SK-N-SH (cell line): Measurements from ENCODE around the gene CCDC91. TPM values are rescaled to one million over a fixed set of nuclear protein-coding genes. Genes with fewer than 3 reads are reported as not detected.

Experiments
- CTCF ChIA-PET: fragments of 300-600, 350-600 bp; formaldehyde crosslinking; extraction: SDS; loops from one replicate; lab custom pipeline; 2021; lab: Yijun Ruan, JAX
- POLR2A ChIA-PET: fragments of 350-600 bp; sonication (Branson Sonifier 250); formaldehyde crosslinking; extraction: SDS; loops from one replicate; lab custom pipeline; 2020; ENCODE audit warnings: antibody characterized with exemption, inconsistent platforms; lab: Yijun Ruan, JAX
- DNase-seq: peaks from one replicate; pipeline ENCODE4 v3.0.0; 2012
- H2AFZ ChIP-seq: fragments of 200-600 bp; sonication (generic); 2 replicates; pipeline ENCODE4 v1.8.1; 2016; ENCODE audit warnings: antibody characterized with exemption, mild to moderate bottlenecking, low read depth
- H3F3A ChIP-seq: fragments of 200-600 bp; sonication (generic); replicated peaks from 2 replicates; pipeline ENCODE3; 2016; ENCODE audit warnings: antibody characterized with exemption, mild to moderate bottlenecking; ENCODE audit not compliant: insufficient read depth
- H3K27ac ChIP-seq, 2 experiments: fragments of 200-500 bp in 1 of 2; fragments of 200-600 bp in 1 of 2; sonication (Bioruptor generic) in 1 of 2; sonication (generic), shearing (Covaris generic) in 1 of 2; 2 replicates each; pipeline versions ENCODE4 v1.5.1 to v1.6.1; 2014 to 2016; ENCODE audit warnings: low read depth in 2 of 2, inconsistent platforms in 1 of 2, low read length in 1 of 2, mild to moderate bottlenecking in 1 of 2, mixed read lengths in 1 of 2
- H3K27me3 ChIP-seq: fragments of 200-600 bp; sonication (generic), shearing (Covaris generic); 2 replicates; pipeline ENCODE4 v1.6.1; 2016; ENCODE audit warnings: mixed run types; ENCODE audit not compliant: insufficient read depth
- H3K36me3 ChIP-seq, 2 experiments: fragments of 200-500 bp in 1 of 2; fragments of 200-600 bp in 1 of 2; sonication (Bioruptor generic) in 1 of 2; sonication (generic) in 1 of 2; replicated peaks in 1 of 2; 2 replicates each; pipeline versions ENCODE3 to v1.5.1; 2014 to 2016; ENCODE audit warnings: low read length in 1 of 2, mild to moderate bottlenecking in 1 of 2; ENCODE audit not compliant: insufficient read depth in 2 of 2, control insufficient read depth in 1 of 2
- H3K4me1 ChIP-seq, 2 experiments: fragments of 200-500 bp in 1 of 2; fragments of 200-600 bp in 1 of 2; sonication (Bioruptor generic) in 1 of 2; sonication (generic), shearing (Covaris generic) in 1 of 2; 2 replicates each; pipeline versions ENCODE4 v1.5.1 to v1.6.1; 2014 to 2016; ENCODE audit warnings: low read depth in 1 of 2, low read length in 1 of 2, mixed run types in 1 of 2; ENCODE audit not compliant: insufficient read depth in 2 of 2, control insufficient read depth in 1 of 2
- H3K4me2 ChIP-seq: fragments of 200-600 bp; sonication (generic), shearing (Covaris generic); 2 replicates; pipeline ENCODE4 v1.6.1; 2017; ENCODE audit warnings: mixed run types
- H3K4me3 ChIP-seq, 2 experiments: fragments of 200-500 bp in 1 of 2; fragments of 200-600 bp in 1 of 2; sonication (Bioruptor generic) in 1 of 2; sonication (generic), shearing (Covaris generic) in 1 of 2; 2 replicates each; pipeline versions ENCODE4 v1.5.1 to v1.8.1; 2014 to 2016; ENCODE audit warnings: low read depth in 2 of 2, inconsistent platforms in 1 of 2, low read length in 1 of 2, mild to moderate bottlenecking in 1 of 2, mixed read lengths in 1 of 2, moderate library complexity in 1 of 2
- H3K79me2 ChIP-seq: fragments of 200-600 bp; sonication (generic); 2 replicates; pipeline ENCODE4 v1.8.1; 2017; ENCODE audit warnings: mild to moderate bottlenecking; ENCODE audit not compliant: insufficient read depth
- H3K9ac ChIP-seq: fragments of 200-600 bp; sonication (generic); 2 replicates; pipeline ENCODE4 v1.6.1; 2017; ENCODE audit warnings: mixed run types
- H3K9me2 ChIP-seq: fragments of 200-600 bp; sonication (generic); 2 replicates; pipeline ENCODE4 v1.6.1; 2017; ENCODE audit warnings: mixed run types
- H3K9me3 ChIP-seq: fragments of 200-600 bp; sonication (generic); 2 replicates; pipeline ENCODE4 v1.6.1; 2017; ENCODE audit warnings: mixed run types, mild to moderate bottlenecking, moderate library complexity
- H4K20me1 ChIP-seq: fragments of 200-600 bp; sonication (generic); 2 replicates; pipeline ENCODE4 v1.6.1; 2017; ENCODE audit warnings: mild to moderate bottlenecking, mixed run types; ENCODE audit not compliant: insufficient read depth
- CHD2 ChIP-seq: fragments of 150-350 bp; IDR thresholded peaks from 2 replicates; pipeline ENCODE4 v1.6.1; 2018; ENCODE audit warnings: low read length; ENCODE audit not compliant: partially characterized antibody
- EP300 ChIP-seq, 2 experiments: IDR thresholded peaks; 2 replicates each; pipeline versions ENCODE4 v1.4.0 to v1.6.1; 2012; ENCODE audit warnings: borderline replicate concordance in 1 of 2, low read depth in 1 of 2, low read length in 1 of 2
- EZH2phosphoT487 ChIP-seq: fragments of 200-600 bp; sonication (generic); IDR thresholded peaks from 2 replicates; pipeline ENCODE4 v1.6.1; 2017; ENCODE audit warnings: low read depth, mixed run types, mild to moderate bottlenecking, antibody characterized with exemption, moderate library complexity, borderline replicate concordance
- FOSL2 ChIP-seq: IDR thresholded peaks from 2 replicates; pipeline ENCODE4 v1.4.0; 2012; ENCODE audit warnings: low read depth, mild to moderate bottlenecking, moderate library complexity, borderline replicate concordance
- FOXJ3 ChIP-seq: sonication (generic); formaldehyde crosslinking; IDR thresholded peaks from 2 replicates; pipeline ENCODE4 v1.5.1; 2020; ENCODE audit warnings: mild to moderate bottlenecking, missing genetic modification reagents
- FOXM1 ChIP-seq: IDR thresholded peaks from 2 replicates; pipeline ENCODE4 v1.4.0; 2012; ENCODE audit warnings: low read depth, mild to moderate bottlenecking
- GATA2 ChIP-seq: sonication (generic); formaldehyde crosslinking; IDR thresholded peaks from 2 replicates; pipeline ENCODE4 v1.5.0; 2020; ENCODE audit warnings: mild to moderate bottlenecking, missing genetic modification reagents
- NRF1 ChIP-seq: IDR thresholded peaks from 2 replicates; pipeline ENCODE4 v1.6.1; 2012; ENCODE audit warnings: low read depth, mild to moderate bottlenecking, low read length
- POLR2AphosphoS5 ChIP-seq: IDR thresholded peaks from 2 replicates; pipeline ENCODE4 v1.6.1; 2012; ENCODE audit warnings: low read depth, low read length
- RAD21 ChIP-seq: IDR thresholded peaks from 2 replicates; pipeline ENCODE4 v1.6.1; 2012; ENCODE audit warnings: mild to moderate bottlenecking, low read length
- RFX5 ChIP-seq: IDR thresholded peaks from 2 replicates; pipeline ENCODE4 v1.6.1; 2012; ENCODE audit warnings: mild to moderate bottlenecking, improper control_type of control experiment, low read length
- RXRA ChIP-seq: IDR thresholded peaks from 2 replicates; pipeline ENCODE4 v1.4.0; 2012; ENCODE audit warnings: low read depth, mild to moderate bottlenecking, borderline replicate concordance
- SIN3A ChIP-seq: IDR thresholded peaks from 2 replicates; pipeline ENCODE4 v1.6.1; 2012; ENCODE audit warnings: low read depth, mild to moderate bottlenecking, low read length, moderate library complexity, borderline replicate concordance
- SMC3 ChIP-seq: IDR thresholded peaks from 2 replicates; pipeline ENCODE4 v1.6.1; 2012; ENCODE audit warnings: low read depth, low read length, improper control_type of control experiment
- USF1 ChIP-seq: IDR thresholded peaks from 2 replicates; pipeline ENCODE4 v1.4.0; 2012; ENCODE audit warnings: low read depth, borderline replicate concordance
- YY1 ChIP-seq: IDR thresholded peaks from 2 replicates; pipeline ENCODE4 v1.4.0; 2012; ENCODE audit warnings: low read depth, mild to moderate bottlenecking
- WGBS: methylation state at CpG from one replicate; pipeline ENCODE4 v1.1.6; 2017; ENCODE audit warnings: low lambda C conversion rate; 5-methylcytosine and 5-hydroxymethylcytosine counted together
- polyA plus RNA-seq, 3 experiments: library from polyadenylated mRNA; depleted of rRNA; stranded (reverse); fragments of >200 nt; gene quantifications; 2 replicates each; pipeline ENCODE4 v1.2.3, GENCODE V29; 2012
- TF ChIP-seq, protein P1 (sequence below): IDR thresholded peaks from 2 replicates; pipeline ENCODE4; 2012
- TF ChIP-seq, protein P2 (sequence below): IDR thresholded peaks from 2 replicates; pipeline ENCODE4 v1.4.0; 2012; ENCODE audit warnings: low read depth
- TF ChIP-seq, protein P3 (sequence below): IDR thresholded peaks from 2 replicates; pipeline ENCODE4 v1.6.1; 2012; ENCODE audit warnings: mild to moderate bottlenecking, low read depth, low read length, moderate library complexity

Gene CCDC91
- polyA plus RNA-seq, 1 of the 3 experiments (the other 2 are of a cell fraction), result 13.0 TPM

DNA sequence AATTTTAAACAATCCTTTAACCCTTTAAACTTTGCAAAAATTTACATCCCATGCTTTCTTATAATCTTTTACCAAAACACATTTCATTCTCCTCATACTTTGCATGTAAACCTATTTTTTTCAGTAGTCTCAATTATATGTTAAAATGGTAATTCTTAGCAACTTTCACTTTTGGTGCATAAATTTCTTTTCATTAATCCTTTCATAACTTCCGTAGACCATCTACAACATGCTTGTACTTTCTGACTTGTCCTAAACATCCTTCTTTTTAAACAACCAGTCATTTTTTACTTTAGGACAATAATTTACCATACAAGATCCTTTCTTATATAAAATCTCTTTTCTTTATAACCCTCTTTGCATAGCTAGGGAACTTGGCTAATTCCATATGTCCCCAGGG is 19.5 kb downstream of the CCDC91 start (continued):
- TF ChIP-seq SMC3 (no peak), FOXJ3 (CRISPR knock-in tag) (no peak), FOSL2 (no peak), POLR2AphosphoS5 (no peak)
- TF ChIP-seq, protein P1, sequence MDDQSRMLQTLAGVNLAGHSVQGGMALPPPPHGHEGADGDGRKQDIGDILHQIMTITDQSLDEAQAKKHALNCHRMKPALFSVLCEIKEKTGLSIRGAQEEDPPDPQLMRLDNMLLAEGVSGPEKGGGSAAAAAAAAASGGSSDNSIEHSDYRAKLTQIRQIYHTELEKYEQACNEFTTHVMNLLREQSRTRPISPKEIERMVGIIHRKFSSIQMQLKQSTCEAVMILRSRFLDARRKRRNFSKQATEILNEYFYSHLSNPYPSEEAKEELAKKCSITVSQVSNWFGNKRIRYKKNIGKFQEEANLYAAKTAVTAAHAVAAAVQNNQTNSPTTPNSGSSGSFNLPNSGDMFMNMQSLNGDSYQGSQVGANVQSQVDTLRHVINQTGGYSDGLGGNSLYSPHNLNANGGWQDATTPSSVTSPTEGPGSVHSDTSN, result no peak

DNA sequence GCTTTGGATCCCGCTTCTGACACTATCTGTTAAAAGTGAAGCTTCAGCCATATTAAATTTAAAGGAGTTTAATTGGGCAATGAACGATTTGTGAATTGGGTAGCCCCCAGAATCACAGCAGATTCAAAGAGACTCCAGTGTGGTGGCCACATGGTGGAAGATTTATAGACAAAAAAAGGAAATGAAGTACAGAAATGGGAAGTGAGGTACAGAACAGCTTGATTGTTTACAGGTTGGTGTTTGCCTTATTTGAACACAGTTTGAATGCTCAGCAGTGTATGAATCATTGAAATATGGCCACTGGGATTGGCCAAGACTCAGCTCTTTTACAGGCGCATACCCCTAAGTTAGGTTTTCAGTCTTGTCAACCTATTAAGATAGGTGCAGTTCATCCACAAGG is 21.9 kb downstream of the CCDC91 start:
- Histone ChIP-seq H3K27ac (no peak overlapping the region), H2AFZ (no peak overlapping the region), H3K79me2 (no peaks in the 10 kb centered on the region), H3K4me2 (no peak overlapping the region), H3F3A (no peaks in the 10 kb centered on the region), H3K36me3 (peaks cover 11 to 39% of the 10 kb centered on the region in 2 experiments), H3K4me1 (no peaks in the 10 kb centered on the region), H3K9me2 (no peaks in the 10 kb centered on the region; the same call in 1 of the 2 replicates), H3K9me3 (peaks cover 15% of the 10 kb centered on the region; the same call in 1 of the 2 replicates), H3K27me3 (no peaks in the 10 kb centered on the region), H3K4me3 (no peak overlapping the region), H3K9ac (no peak overlapping the region), H4K20me1 (no peaks in the 10 kb centered on the region)
- ChIA-PET CTCF (no interaction called here), POLR2A (no interaction called here)
- DNase-seq, result no peak
- WGBS, result 85% methylated on average over 3 of the region's 3 CpGs
- TF ChIP-seq EP300 (IDR thresholded peaks at IDR 0.05; ENCODE audit: borderline replicate concordance in 1 of 2, low read depth in 1 of 2, low read length in 1 of 2) (no peak), RXRA (no peak), EZH2phosphoT487 (no peak), NRF1 (no peak), FOXM1 (no peak), RFX5 (no peak), RAD21 (no peak), SIN3A (no peak), USF1 (no peak), FOSL2 (no peak), YY1 (no peak), GATA2 (CRISPR knock-in tag) (no peak), CHD2 (no peak)
- TF ChIP-seq, protein P2, sequence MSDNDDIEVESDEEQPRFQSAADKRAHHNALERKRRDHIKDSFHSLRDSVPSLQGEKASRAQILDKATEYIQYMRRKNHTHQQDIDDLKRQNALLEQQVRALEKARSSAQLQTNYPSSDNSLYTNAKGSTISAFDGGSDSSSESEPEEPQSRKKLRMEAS, result no peak
- TF ChIP-seq, protein P1, result no peak
- TF ChIP-seq, protein P3, sequence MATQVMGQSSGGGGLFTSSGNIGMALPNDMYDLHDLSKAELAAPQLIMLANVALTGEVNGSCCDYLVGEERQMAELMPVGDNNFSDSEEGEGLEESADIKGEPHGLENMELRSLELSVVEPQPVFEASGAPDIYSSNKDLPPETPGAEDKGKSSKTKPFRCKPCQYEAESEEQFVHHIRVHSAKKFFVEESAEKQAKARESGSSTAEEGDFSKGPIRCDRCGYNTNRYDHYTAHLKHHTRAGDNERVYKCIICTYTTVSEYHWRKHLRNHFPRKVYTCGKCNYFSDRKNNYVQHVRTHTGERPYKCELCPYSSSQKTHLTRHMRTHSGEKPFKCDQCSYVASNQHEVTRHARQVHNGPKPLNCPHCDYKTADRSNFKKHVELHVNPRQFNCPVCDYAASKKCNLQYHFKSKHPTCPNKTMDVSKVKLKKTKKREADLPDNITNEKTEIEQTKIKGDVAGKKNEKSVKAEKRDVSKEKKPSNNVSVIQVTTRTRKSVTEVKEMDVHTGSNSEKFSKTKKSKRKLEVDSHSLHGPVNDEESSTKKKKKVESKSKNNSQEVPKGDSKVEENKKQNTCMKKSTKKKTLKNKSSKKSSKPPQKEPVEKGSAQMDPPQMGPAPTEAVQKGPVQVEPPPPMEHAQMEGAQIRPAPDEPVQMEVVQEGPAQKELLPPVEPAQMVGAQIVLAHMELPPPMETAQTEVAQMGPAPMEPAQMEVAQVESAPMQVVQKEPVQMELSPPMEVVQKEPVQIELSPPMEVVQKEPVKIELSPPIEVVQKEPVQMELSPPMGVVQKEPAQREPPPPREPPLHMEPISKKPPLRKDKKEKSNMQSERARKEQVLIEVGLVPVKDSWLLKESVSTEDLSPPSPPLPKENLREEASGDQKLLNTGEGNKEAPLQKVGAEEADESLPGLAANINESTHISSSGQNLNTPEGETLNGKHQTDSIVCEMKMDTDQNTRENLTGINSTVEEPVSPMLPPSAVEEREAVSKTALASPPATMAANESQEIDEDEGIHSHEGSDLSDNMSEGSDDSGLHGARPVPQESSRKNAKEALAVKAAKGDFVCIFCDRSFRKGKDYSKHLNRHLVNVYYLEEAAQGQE, result no peak
